Gastroesophageal sphincter (tissue), 4 donors: ENCODE measurements around the gene TRRAP. TPM values are rescaled to one million over a fixed set of nuclear protein-coding genes. Genes with fewer than 3 reads are reported as not detected.

Experiments
- ATAC-seq: fragments of 150-250 bp; one replicate; pipeline ENCODE4 v1.9.1; 2016; ENCODE audit warnings: mild to moderate bottlenecking, moderate library complexity
- H3K27ac ChIP-seq, 4 donors: fragments of 200-600 bp; sonication (generic) in 3 of 4; 1 replicate in 3 of 4; 2 replicates in 1 of 4; pipeline ENCODE4 v1.5.1; 2016 to 2019
- H3K27me3 ChIP-seq: fragments of 200-600 bp; sonication (generic); one replicate; pipeline ENCODE4 v1.5.1; 2019
- H3K36me3 ChIP-seq, 2 donors: fragments of 200-600 bp; sonication (generic); one replicate each; pipeline ENCODE4 v1.5.1; 2019; ENCODE audit warnings: control low read depth in 1 of 2
- H3K4me1 ChIP-seq, 3 donors: fragments of 200-600 bp; sonication (generic); 1 replicate in 2 of 3; 2 replicates in 1 of 3; pipeline ENCODE4 v1.5.1; 2016 to 2019; ENCODE audit warnings: control low read depth in 2 of 3
- H3K4me3 ChIP-seq, 2 donors: fragments of 200-600 bp; sonication (generic); one replicate each; pipeline ENCODE4 v1.5.1; 2019; ENCODE audit warnings: mild to moderate bottlenecking in 1 of 2, moderate library complexity in 1 of 2
- H3K9me3 ChIP-seq, 3 donors: fragments of 200-600 bp; sonication (generic); one replicate each; pipeline ENCODE4 v1.5.1; 2017 to 2019; ENCODE audit warnings: control low read depth in 2 of 3
- CTCF ChIP-seq, 4 experiments: fragments of 200-600 bp in 2 of 4; fragments of 450-650 bp in 2 of 4; sonication (generic) in 1 of 4; IDR thresholded peaks; one replicate each; pipeline ENCODE4 v1.5.1; 2017 to 2019; ENCODE audit warnings: antibody characterized with exemption in 4 of 4, mild to moderate bottlenecking in 2 of 4, moderate library complexity in 2 of 4
- EP300 ChIP-seq: sonication (generic); formaldehyde crosslinking; IDR thresholded peaks from one replicate; pipeline ENCODE4 v1.6.1; 2017; ENCODE audit warnings: antibody characterized with exemption, mild to moderate bottlenecking
- POLR2A ChIP-seq, 2 donors: fragments of 450-650 bp; IDR thresholded peaks; one replicate each; pipeline ENCODE4 v1.6.1; 2017; ENCODE audit warnings: antibody characterized with exemption in 2 of 2, mild to moderate bottlenecking in 2 of 2, moderate library complexity in 1 of 2
- POLR2AphosphoS5 ChIP-seq: sonication (generic); formaldehyde crosslinking; IDR thresholded peaks from one replicate; pipeline ENCODE4 v1.6.1; 2017; ENCODE audit warnings: antibody characterized with exemption
- WGBS, 2 donors: methylation state at CpG; one replicate each; pipeline ENCODE4 v1.1.5; 2018; ENCODE audit warnings: low coverage in 1 of 2; 5-methylcytosine and 5-hydroxymethylcytosine counted together
- total RNA-seq, 4 donors: library from RNA; depleted of rRNA; stranded (reverse); fragments of >200 nt; gene quantifications; one replicate each; pipeline ENCODE4 v1.1.0, GENCODE V29; 2016

Gene TRRAP
- total RNA-seq, 4 donors from 2014 or later = 19.1 to 34.8 (median 28.4) TPM

DNA sequence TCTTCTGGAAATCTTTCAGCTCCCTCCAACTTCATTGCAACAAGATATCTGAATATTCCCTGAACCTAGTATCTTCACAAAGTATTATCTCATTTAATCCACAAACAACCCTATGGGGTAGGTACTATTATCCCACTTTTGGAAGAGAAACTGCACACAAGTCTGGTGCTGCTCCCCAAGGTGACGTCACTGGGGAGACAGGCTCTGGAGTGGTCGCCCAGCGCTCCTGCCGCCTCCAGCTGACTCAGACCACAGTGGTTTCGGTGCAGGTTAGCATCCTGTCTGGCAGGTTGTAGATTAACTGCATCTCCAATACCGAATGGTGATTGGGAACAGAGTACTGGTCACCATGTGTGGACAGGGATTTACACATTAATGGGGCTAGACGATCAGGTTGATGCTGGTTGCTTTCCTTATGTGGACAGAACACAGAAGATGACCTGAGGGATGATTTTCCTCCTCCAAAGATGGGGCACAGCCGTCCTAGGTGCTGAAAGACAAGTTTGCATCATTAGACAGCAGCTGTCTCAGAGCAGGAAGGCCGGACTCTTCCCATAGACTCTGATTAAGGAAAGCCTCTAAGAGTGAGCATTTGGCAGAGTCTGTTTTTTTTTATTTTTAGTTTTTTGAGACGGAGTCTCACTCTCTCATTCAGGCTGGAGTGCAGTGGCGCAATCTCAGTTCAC, 128.6 kb downstream of the TRRAP start:
- WGBS, 2 donors = 87 to 90% methylated on average over 6 of the region's 11 CpGs
- Histone ChIP-seq H3K4me1 (no peaks in the 10 kb centered on the region), H3K36me3 (peaks cover 0 to 100% of the 10 kb centered on the region in 2 donors), H3K4me3 (no peak overlapping the region), H3K27ac (no peak overlapping the region), H3K27me3 (no peaks in the 10 kb centered on the region), H3K9me3 (no peaks in the 10 kb centered on the region)
- no peak for TF ChIP-seq POLR2A (IDR thresholded peaks at IDR 0.05)
- TF ChIP-seq EP300 = no peak
- TF ChIP-seq CTCF (IDR thresholded peaks at IDR 0.05) = no peak
- no peak for TF ChIP-seq POLR2AphosphoS5
- no peak for ATAC-seq

DNA sequence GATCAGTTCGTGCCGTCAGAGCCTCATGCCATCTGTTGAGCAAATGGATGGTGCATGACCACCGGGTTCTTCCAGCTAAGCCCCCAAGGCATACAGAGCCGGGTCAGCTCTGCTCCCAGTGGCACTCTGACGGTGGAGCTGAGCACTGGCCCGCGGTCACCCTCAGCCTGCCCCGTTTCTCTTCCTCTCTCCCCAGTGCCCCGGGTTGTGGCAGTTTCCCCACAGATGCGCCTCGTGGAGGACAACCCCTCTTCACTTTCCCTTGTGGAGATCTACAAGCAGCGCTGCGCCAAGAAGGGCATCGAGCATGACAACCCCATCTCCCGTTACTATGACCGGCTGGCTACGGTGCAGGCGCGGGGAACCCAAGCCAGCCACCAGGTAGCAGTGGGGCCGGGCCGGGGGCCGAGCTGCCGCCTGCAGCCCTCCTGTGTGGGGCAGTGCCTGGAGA, 129.9 kb downstream of the TRRAP start:
- H3K4me3 ChIP-seq = no peak overlapping the region
- no peaks in the 10 kb centered on the region for H3K9me3 ChIP-seq
- no peak for ATAC-seq
- H3K4me1 ChIP-seq = no peaks in the 10 kb centered on the region
- H3K27me3 ChIP-seq = no peaks in the 10 kb centered on the region
- peaks cover 0 to 100% of the 10 kb centered on the region in 2 donors for H3K36me3 ChIP-seq
- H3K27ac ChIP-seq = no peak overlapping the region
- no peak for TF ChIP-seq EP300
- TF ChIP-seq POLR2AphosphoS5 = no peak
- TF ChIP-seq CTCF (IDR thresholded peaks at IDR 0.05) = no peak
- TF ChIP-seq POLR2A (IDR thresholded peaks at IDR 0.05) = no peak
- WGBS, 2 donors = 66 to 91% methylated on average over 2 to 9 of the region's 23 CpGs

DNA sequence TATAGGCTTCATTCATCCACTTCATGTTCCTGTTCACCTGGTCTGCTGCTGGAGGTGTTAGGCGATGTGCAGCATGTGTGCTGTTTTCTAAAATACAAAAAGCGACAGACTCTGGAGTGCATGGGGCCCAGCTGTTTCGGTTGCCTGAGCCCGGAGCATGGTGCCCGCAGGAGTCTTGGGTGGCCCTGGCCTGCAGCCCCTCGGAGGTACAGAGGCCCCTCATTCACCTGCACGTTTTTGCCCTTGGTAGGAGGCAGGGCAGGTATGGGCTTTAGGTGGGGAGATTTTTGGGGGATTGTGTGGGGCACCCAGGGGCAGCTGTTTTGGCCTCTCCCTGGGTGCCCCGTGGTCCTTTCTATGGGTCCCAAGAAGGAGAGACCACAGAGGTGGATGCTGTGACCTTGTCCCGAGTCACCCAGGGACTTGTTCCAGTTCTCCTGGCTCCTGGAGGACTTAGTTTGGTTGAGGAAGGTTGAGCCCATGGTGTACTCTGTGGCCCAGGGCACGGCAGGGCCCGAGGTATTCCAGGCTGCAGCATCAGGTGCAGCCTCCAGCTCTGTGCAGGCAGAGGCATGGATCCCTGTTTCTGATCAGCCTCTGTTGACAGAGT, 130.7 kb downstream of the TRRAP start:
- no peaks in the 10 kb centered on the region for H3K9me3 ChIP-seq
- H3K4me1 ChIP-seq = no peaks in the 10 kb centered on the region
- no peak overlapping the region for H3K27ac ChIP-seq
- no peak for ATAC-seq
- TF ChIP-seq POLR2A (IDR thresholded peaks at IDR 0.05) (no peak), CTCF (IDR thresholded peaks at IDR 0.05) (no peak), POLR2AphosphoS5 (no peak), EP300 (no peak)
- 86% methylated on average over 2 of the region's 11 CpGs; no CpG with 5 or more reads in 1 of the 2 donors for WGBS, 2 donors
- H3K4me3 ChIP-seq = no peak overlapping the region
- H3K27me3 ChIP-seq = no peaks in the 10 kb centered on the region
- H3K36me3 ChIP-seq = peaks cover 0 to 100% of the 10 kb centered on the region in 2 donors

- Histone ChIP-seq H3K27me3 (no peaks in the 10 kb centered on the region), H3K27ac (no peak overlapping the region), H3K9me3 (no peaks in the 10 kb centered on the region), H3K36me3 (peaks cover 0 to 100% of the 10 kb centered on the region in 2 donors), H3K4me1 (no peaks in the 10 kb centered on the region), H3K4me3 (no peak overlapping the region)
- WGBS, 2 donors = 53 to 75% methylated on average over 3 to 4 of the region's 9 CpGs
- TF ChIP-seq POLR2A (IDR thresholded peaks at IDR 0.05) = no peak
- TF ChIP-seq POLR2AphosphoS5 = no peak
- TF ChIP-seq CTCF (IDR thresholded peaks at IDR 0.05) = no peak
- TF ChIP-seq EP300 = no peak
- ATAC-seq = no peak
These were observed 131.9 kb downstream of the TRRAP start for GRCh38 chr7:99010281-99010680.

- 95 to 98% methylated on average over 8 to 18 of the region's 24 CpGs for WGBS, 2 donors
- H3K27me3 ChIP-seq = no peaks in the 10 kb centered on the region
- no peaks in the 10 kb centered on the region for H3K4me1 ChIP-seq
- H3K27ac ChIP-seq = no peak overlapping the region
- TF ChIP-seq POLR2A (IDR thresholded peaks at IDR 0.05) = no peak
- TF ChIP-seq CTCF (IDR thresholded peaks at IDR 0.05) = no peak
- TF ChIP-seq EP300 = no peak
- TF ChIP-seq POLR2AphosphoS5 = no peak
- no peaks in the 10 kb centered on the region for H3K9me3 ChIP-seq
- peaks cover 0 to 98% of the 10 kb centered on the region in 2 donors for H3K36me3 ChIP-seq
- ATAC-seq = no peak
- H3K4me3 ChIP-seq = no peak overlapping the region
These were observed 133.0 kb downstream of the TRRAP start for GRCh38 chr7:99011341-99011705.
